AG04449 (cell line): ENCODE data around the gene SELENOO.

Source experiments
- CTCF ChIA-PET: fragments of 350-600 bp; formaldehyde crosslinking; extraction: SDS; loops from one replicate; lab custom pipeline; 2021; ENCODE audit warnings: antibody characterized with exemption; lab: Yijun Ruan, JAX
- POLR2A ChIA-PET: fragments of 400-600, 350-600 bp; formaldehyde crosslinking; extraction: SDS; loops from one replicate; lab custom pipeline; 2020; ENCODE audit warnings: antibody characterized with exemption, inconsistent platforms; lab: Yijun Ruan, JAX
- DNase-seq: peaks from one replicate; pipeline ENCODE4 v3.0.0-alpha.2; 2010; ENCODE audit warnings: low read depth, low spot score
- H3K4me3 ChIP-seq: 2 replicates; pipeline ENCODE4 v1.5.1; 2011; ENCODE audit warnings: low read depth, mild to moderate bottlenecking, control low read depth, low read length
- CTCF ChIP-seq: IDR thresholded peaks from one replicate; pipeline ENCODE4 v1.5.1; 2011; ENCODE audit warnings: mild to moderate bottlenecking, moderate library complexity, low read length, control low read depth, inconsistent platforms; ENCODE audit not compliant: insufficient read depth; ENCODE audit errors: missing control alignments

Gene SELENOO

GRCh38 chr22:50175191-50175461, 25.7 kb upstream of the SELENOO start:
- no peak overlapping the region for H3K4me3 ChIP-seq
- ChIA-PET CTCF (interaction anchor here (1.4 kb wide), 1 partner anchor 9 kb away, joined by 3 read pairs; no protein-coding TSS in a partner anchor), POLR2A (no interaction called here)
- DNase-seq, result no peak
- TF ChIP-seq CTCF, result no peak

GRCh38 chr22:50175921-50176849, 24.6 kb upstream of the SELENOO start:
- DNase-seq, result no peak
- no peak overlapping the region for H3K4me3 ChIP-seq
- ChIA-PET POLR2A (no interaction called here), CTCF (no interaction called here)
- TF ChIP-seq CTCF, result no peak

GRCh38 chr22:50176850-50177536, 23.8 kb upstream of the SELENOO start:
- POLR2A ChIA-PET, result no interaction called here
- CTCF ChIA-PET, result no interaction called here
- TF ChIP-seq CTCF, result no peak
- H3K4me3 ChIP-seq, result no peak overlapping the region
- no peak for DNase-seq

GRCh38 chr22:50177537-50178470, 23.0 kb upstream of the SELENOO start:
- H3K4me3 ChIP-seq, result no peak overlapping the region
- CTCF ChIA-PET, result no interaction called here
- POLR2A ChIA-PET, result no interaction called here
- TF ChIP-seq CTCF, result no peak
- no peak for DNase-seq

- no peak overlapping the region for H3K4me3 ChIP-seq
- ChIA-PET CTCF (no interaction called here), POLR2A (no interaction called here)
- DNase-seq, result no peak
- TF ChIP-seq CTCF, result no peak
Observed at GRCh38 chr22:50178471-50178864, 22.3 kb upstream of the SELENOO start.
